ENCODE measurements around the gene KCNMA1.
"Not testable (repeated sequence)": the region's sequence is repeated elsewhere in the genome, so short reads cannot be mapped to it uniquely, and the experiment has no call there.

The KCNMA1 gene

GRCh38 chr10:77529050-77529576 lies 108.5 kb downstream of the KCNMA1 start:
- Histone ChIP-seq H2AFZ (ENCODE audit: low read depth, low read length) (no peak overlapping the region), H3K27me3 (ENCODE audit: insufficient read depth, low read length) (no peaks in the 10 kb centered on the region), H3K4me1 (ENCODE audit: insufficient read depth, low read length) (peaks cover 20% of the 10 kb centered on the region), H3K4me3 (ENCODE audit: low read length) (no peak overlapping the region), H3K9me3 (ENCODE audit: low read length) (no peaks in the 10 kb centered on the region), H3K36me3 (ENCODE audit: insufficient read depth, low read length) (no peaks in the 10 kb centered on the region)

- Histone ChIP-seq H2AFZ (ENCODE audit: low read depth, low read length) (no peak overlapping the region), H3K36me3 (ENCODE audit: insufficient read depth, low read length) (no peaks in the 10 kb centered on the region), H3K27me3 (ENCODE audit: insufficient read depth, low read length) (no peaks in the 10 kb centered on the region), H3K9me3 (ENCODE audit: low read length) (no peaks in the 10 kb centered on the region), H3K4me3 (ENCODE audit: low read length) (no peak overlapping the region), H3K4me1 (ENCODE audit: insufficient read depth, low read length) (peaks cover 20% of the 10 kb centered on the region)
Measured at GRCh38 chr10:77527839-77528238, 109.8 kb downstream of the KCNMA1 start.

- Histone ChIP-seq H2AFZ (ENCODE audit: low read depth, low read length) (no peak overlapping the region), H3K27me3 (ENCODE audit: insufficient read depth, low read length) (no peaks in the 10 kb centered on the region), H3K4me1 (ENCODE audit: insufficient read depth, low read length) (peaks cover 20% of the 10 kb centered on the region), H3K9me3 (ENCODE audit: low read length) (no peaks in the 10 kb centered on the region), H3K4me3 (ENCODE audit: low read length) (no peak overlapping the region), H3K36me3 (ENCODE audit: insufficient read depth, low read length) (no peaks in the 10 kb centered on the region)
Measured at GRCh38 chr10:77526868-77527617, 110.6 kb downstream of the KCNMA1 start.

GRCh38 chr10:77524281-77524711 lies 113.3 kb downstream of the KCNMA1 start:
- H3K27me3 ChIP-seq (ENCODE audit: insufficient read depth, low read length): no peaks in the 10 kb centered on the region
- H3K36me3 ChIP-seq (ENCODE audit: insufficient read depth, low read length): no peaks in the 10 kb centered on the region
- H3K9me3 ChIP-seq (ENCODE audit: low read length): no peaks in the 10 kb centered on the region
- peaks cover 15% of the 10 kb centered on the region for H3K4me1 ChIP-seq (ENCODE audit: insufficient read depth, low read length)
- no peak overlapping the region for H2AFZ ChIP-seq (ENCODE audit: low read depth, low read length)
- H3K4me3 ChIP-seq (ENCODE audit: low read length): no peak overlapping the region

GRCh38 chr10:77522268-77522809 lies 115.3 kb downstream of the KCNMA1 start:
- Histone ChIP-seq H3K4me1 (ENCODE audit: insufficient read depth, low read length) (peaks cover 14% of the 10 kb centered on the region), H2AFZ (ENCODE audit: low read depth, low read length) (no peak overlapping the region), H3K9me3 (ENCODE audit: low read length) (no peaks in the 10 kb centered on the region), H3K4me3 (ENCODE audit: low read length) (no peak overlapping the region), H3K36me3 (ENCODE audit: insufficient read depth, low read length) (no peaks in the 10 kb centered on the region), H3K27me3 (ENCODE audit: insufficient read depth, low read length) (peaks cover 2% of the 10 kb centered on the region)

- Histone ChIP-seq H3K36me3 (ENCODE audit: insufficient read depth, low read length) (no peaks in the 10 kb centered on the region), H3K9me3 (ENCODE audit: low read length) (no peaks in the 10 kb centered on the region), H3K4me3 (ENCODE audit: low read length) (no peak overlapping the region), H3K4me1 (ENCODE audit: insufficient read depth, low read length) (peaks cover under 1% of the 10 kb centered on the region), H3K27me3 (ENCODE audit: insufficient read depth, low read length) (peaks cover 4% of the 10 kb centered on the region), H2AFZ (ENCODE audit: low read depth, low read length) (no peak overlapping the region)
Measured at GRCh38 chr10:77520995-77521394, 116.6 kb downstream of the KCNMA1 start.

- H3K4me1 ChIP-seq (ENCODE audit: insufficient read depth, low read length): no peaks in the 10 kb centered on the region
- no peaks in the 10 kb centered on the region for H3K36me3 ChIP-seq (ENCODE audit: insufficient read depth, low read length)
- no peaks in the 10 kb centered on the region for H3K9me3 ChIP-seq (ENCODE audit: low read length)
- H3K27me3 ChIP-seq (ENCODE audit: insufficient read depth, low read length): peaks cover 4% of the 10 kb centered on the region
- H3K4me3 ChIP-seq (ENCODE audit: low read length): no peak overlapping the region
- no peak overlapping the region for H2AFZ ChIP-seq (ENCODE audit: low read depth, low read length)
Measured at GRCh38 chr10:77520290-77520689, 117.3 kb downstream of the KCNMA1 start.

GRCh38 chr10:77519791-77520190 lies 117.8 kb downstream of the KCNMA1 start:
- H3K36me3 ChIP-seq (ENCODE audit: insufficient read depth, low read length); H3K27me3 ChIP-seq (ENCODE audit: insufficient read depth, low read length); H2AFZ ChIP-seq (ENCODE audit: low read depth, low read length); H3K4me3 ChIP-seq (ENCODE audit: low read length); H3K4me1 ChIP-seq (ENCODE audit: insufficient read depth, low read length); H3K9me3 ChIP-seq (ENCODE audit: low read length): not testable (repeated sequence)

GRCh38 chr10:77518910-77519274 lies 118.7 kb downstream of the KCNMA1 start:
- H3K4me1 ChIP-seq (ENCODE audit: insufficient read depth, low read length): no peaks in the 10 kb centered on the region
- peaks cover 4% of the 10 kb centered on the region for H3K27me3 ChIP-seq (ENCODE audit: insufficient read depth, low read length)
- H3K4me3 ChIP-seq (ENCODE audit: low read length): no peak overlapping the region
- no peaks in the 10 kb centered on the region for H3K36me3 ChIP-seq (ENCODE audit: insufficient read depth, low read length)
- H2AFZ ChIP-seq (ENCODE audit: low read depth, low read length): no peak overlapping the region
- H3K9me3 ChIP-seq (ENCODE audit: low read length): no peaks in the 10 kb centered on the region

GRCh38 chr10:77518241-77518909 lies 119.2 kb downstream of the KCNMA1 start:
- Histone ChIP-seq H3K4me3 (ENCODE audit: low read length) (no peak overlapping the region), H2AFZ (ENCODE audit: low read depth, low read length) (no peak overlapping the region), H3K4me1 (ENCODE audit: insufficient read depth, low read length) (no peaks in the 10 kb centered on the region), H3K36me3 (ENCODE audit: insufficient read depth, low read length) (no peaks in the 10 kb centered on the region), H3K9me3 (ENCODE audit: low read length) (no peaks in the 10 kb centered on the region), H3K27me3 (ENCODE audit: insufficient read depth, low read length) (peaks cover 4% of the 10 kb centered on the region)

GRCh38 chr10:77516575-77516974 lies 121.0 kb downstream of the KCNMA1 start:
- no peaks in the 10 kb centered on the region for H3K4me1 ChIP-seq (ENCODE audit: insufficient read depth, low read length)
- no peaks in the 10 kb centered on the region for H3K36me3 ChIP-seq (ENCODE audit: insufficient read depth, low read length)
- H2AFZ ChIP-seq (ENCODE audit: low read depth, low read length): no peak overlapping the region
- H3K9me3 ChIP-seq (ENCODE audit: low read length): no peaks in the 10 kb centered on the region
- H3K4me3 ChIP-seq (ENCODE audit: low read length): no peak overlapping the region
- H3K27me3 ChIP-seq (ENCODE audit: insufficient read depth, low read length): peaks cover 7% of the 10 kb centered on the region

GRCh38 chr10:77514870-77515269 lies 122.7 kb downstream of the KCNMA1 start:
- Histone ChIP-seq H3K4me3 (ENCODE audit: low read length) (no peak overlapping the region), H3K9me3 (ENCODE audit: low read length) (no peaks in the 10 kb centered on the region), H3K36me3 (ENCODE audit: insufficient read depth, low read length) (no peaks in the 10 kb centered on the region), H2AFZ (ENCODE audit: low read depth, low read length) (no peak overlapping the region), H3K4me1 (ENCODE audit: insufficient read depth, low read length) (no peaks in the 10 kb centered on the region), H3K27me3 (ENCODE audit: insufficient read depth, low read length) (peaks cover 7% of the 10 kb centered on the region)

- no peaks in the 10 kb centered on the region for H3K4me1 ChIP-seq (ENCODE audit: insufficient read depth, low read length)
- no peak overlapping the region for H3K4me3 ChIP-seq (ENCODE audit: low read length)
- no peaks in the 10 kb centered on the region for H3K9me3 ChIP-seq (ENCODE audit: low read length)
- H3K36me3 ChIP-seq (ENCODE audit: insufficient read depth, low read length): no peaks in the 10 kb centered on the region
- H3K27me3 ChIP-seq (ENCODE audit: insufficient read depth, low read length): peaks cover 7% of the 10 kb centered on the region
- no peak overlapping the region for H2AFZ ChIP-seq (ENCODE audit: low read depth, low read length)
Measured at GRCh38 chr10:77513781-77514331, 123.8 kb downstream of the KCNMA1 start.
